GM12892 (cell line): Measurements from ENCODE around the gene SV2B.

Source experiments
- POLR2A ChIP-seq: IDR thresholded peaks from 2 replicates; pipeline ENCODE4 v1.6.1; 2011; ENCODE audit warnings: low read depth, low read length, control low read depth
- POLR2AphosphoS5 ChIP-seq: IDR thresholded peaks from 2 replicates; pipeline ENCODE4 v1.6.1; 2011; ENCODE audit warnings: low read depth, low read length, control low read depth
- TAF1 ChIP-seq: IDR thresholded peaks from 2 replicates; pipeline ENCODE4 v1.6.1; 2011; ENCODE audit warnings: low read depth, mild to moderate bottlenecking, control low read depth, low read length, borderline replicate concordance

DNA sequence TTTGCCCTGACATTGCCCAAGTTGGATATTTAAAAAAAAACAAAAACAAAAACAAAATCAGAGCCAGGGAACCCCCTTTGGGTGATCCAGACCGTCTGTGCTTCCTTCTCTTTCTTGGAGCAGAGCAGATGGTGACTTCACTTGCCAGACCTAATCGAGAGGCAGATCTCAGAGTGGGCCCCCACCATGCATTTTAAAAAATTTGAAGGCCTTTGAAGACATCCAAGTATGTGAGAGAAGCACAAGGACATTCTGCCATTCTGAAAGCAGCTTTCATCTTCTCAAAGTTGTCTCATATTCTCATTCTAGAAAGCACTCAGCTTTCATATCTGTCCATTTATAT lies 93.3 kb downstream of the SV2B start:
- TF ChIP-seq POLR2A (no peak), POLR2AphosphoS5 (no peak), TAF1 (no peak)
